Smooth muscle cell (in vitro differentiated cells): ENCODE data around the gene CDK5. TPM values are rescaled to one million over a fixed set of nuclear protein-coding genes. Genes with fewer than 3 reads are reported as not detected.

Source experiments
- DNase-seq: peaks from one replicate; lab custom pipeline; 2025; ENCODE audit not compliant: unreplicated experiment; lab: John Stamatoyannopoulos, UW
- H2AFZ ChIP-seq: fragments of 200-600 bp; sonication (generic); 2 replicates; pipeline ENCODE4 v1.6.0; 2016; ENCODE audit warnings: antibody characterized with exemption, low read depth, mild to moderate bottlenecking
- H3F3A ChIP-seq: fragments of 200-600 bp; sonication (generic); 2 replicates; pipeline ENCODE4 v1.6.0; 2017; ENCODE audit warnings: antibody characterized with exemption, low read depth
- H3K27ac ChIP-seq: fragments of 200-600 bp; sonication (generic); 2 replicates; pipeline ENCODE4 v1.5.1; 2016; ENCODE audit warnings: low read depth, mild to moderate bottlenecking
- H3K27me3 ChIP-seq: fragments of 200-600 bp; sonication (generic); 2 replicates; pipeline ENCODE4 v1.6.1; 2016; ENCODE audit warnings: low read depth, mild to moderate bottlenecking
- H3K36me3 ChIP-seq: fragments of 200-600 bp; sonication (generic); 2 replicates; pipeline ENCODE4 v1.5.1; 2016; ENCODE audit warnings: low read depth
- H3K4me1 ChIP-seq: fragments of 200-600 bp; sonication (generic); 2 replicates; pipeline ENCODE4 v1.5.1; 2016; ENCODE audit warnings: low read depth
- H3K4me2 ChIP-seq: fragments of 200-600 bp; sonication (generic); 2 replicates; pipeline ENCODE4 v1.6.0; 2016; ENCODE audit warnings: mild to moderate bottlenecking
- H3K4me3 ChIP-seq: fragments of 200-600 bp; sonication (generic); 2 replicates; pipeline ENCODE4 v1.5.1; 2016; ENCODE audit warnings: mild to moderate bottlenecking
- H3K79me2 ChIP-seq: fragments of 200-600 bp; sonication (generic); 2 replicates; pipeline ENCODE4 v1.6.0; 2016; ENCODE audit warnings: low read depth, mild to moderate bottlenecking
- H3K9ac ChIP-seq: fragments of 200-600 bp; sonication (generic); 2 replicates; pipeline ENCODE4 v1.6.0; 2016; ENCODE audit warnings: low read depth
- H3K9me3 ChIP-seq: fragments of 200-600 bp; sonication (generic); replicated peaks from 2 replicates; pipeline ENCODE4 v1.5.1; 2016; ENCODE audit warnings: low read depth
- H4K20me1 ChIP-seq: fragments of 200-600 bp; sonication (generic); 2 replicates; pipeline ENCODE4 v1.6.0; 2016; ENCODE audit warnings: low read depth
- WGBS: methylation state at CpG from one replicate; pipeline ENCODE4 v1.1.7; 2016; ENCODE audit warnings: low lambda C conversion rate; 5-methylcytosine and 5-hydroxymethylcytosine counted together
- polyA plus RNA-seq: library from polyadenylated mRNA; unstranded; fragments of >200 nt; fragmentation: Nextera tagmentation; extraction: Ambion mirVana; gene quantifications from 2 replicates; pipeline ENCODE4 v1.2.1, GENCODE V29; 2016
- total RNA-seq: library from RNA; depleted of rRNA; stranded (reverse); fragments of >200 nt; gene quantifications from 2 replicates; pipeline ENCODE4 v1.2.3, GENCODE V29; 2014
- TF ChIP-seq, protein P1 (sequence below): fragments of 200-600 bp; sonication (generic); IDR thresholded peaks from 2 replicates; pipeline ENCODE4 v1.5.1; 2017; ENCODE audit warnings: borderline replicate concordance, mild to moderate bottlenecking, antibody characterized with exemption; ENCODE audit not compliant: insufficient read depth, poor library complexity, severe bottlenecking

Gene CDK5
- total and polyA plus RNA-seq, 2 experiments from 2014 or later, result 22.1 to 36.4 TPM

DNA sequence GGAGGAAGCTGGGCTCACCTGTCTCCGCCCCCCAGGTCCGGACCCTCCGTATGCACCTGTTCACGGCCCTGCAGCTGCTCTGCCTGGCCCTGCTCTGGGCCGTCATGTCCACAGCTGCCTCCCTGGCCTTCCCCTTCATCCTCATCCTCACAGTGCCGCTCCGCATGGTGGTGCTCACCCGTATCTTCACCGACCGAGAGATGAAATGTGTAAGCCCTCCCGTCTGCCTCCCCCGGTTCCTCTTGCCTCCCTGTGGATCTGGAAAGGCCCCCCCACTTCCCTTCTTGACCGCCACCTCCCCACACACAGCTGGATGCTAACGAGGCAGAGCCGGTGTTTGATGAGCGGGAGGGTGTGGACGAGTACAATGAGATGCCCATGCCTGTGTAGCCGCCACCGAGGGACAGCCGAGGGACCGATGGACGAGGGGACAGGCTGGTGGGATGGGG is 18.3 kb upstream of the CDK5 start:
- Histone ChIP-seq H2AFZ (no peak overlapping the region), H3F3A (peaks cover 16% of the 10 kb centered on the region), H3K9ac (no peak overlapping the region), H3K4me1 (peaks cover 9% of the 10 kb centered on the region), H3K9me3 (no peaks in the 10 kb centered on the region), H4K20me1 (peaks cover 21% of the 10 kb centered on the region), H3K79me2 (peaks cover 21% of the 10 kb centered on the region), H3K27ac (no peak overlapping the region), H3K27me3 (no peaks in the 10 kb centered on the region), H3K4me3 (no peak overlapping the region), H3K36me3 (no peaks in the 10 kb centered on the region), H3K4me2 (no peak overlapping the region)
- DNase-seq, result no peak
- TF ChIP-seq, protein P1, sequence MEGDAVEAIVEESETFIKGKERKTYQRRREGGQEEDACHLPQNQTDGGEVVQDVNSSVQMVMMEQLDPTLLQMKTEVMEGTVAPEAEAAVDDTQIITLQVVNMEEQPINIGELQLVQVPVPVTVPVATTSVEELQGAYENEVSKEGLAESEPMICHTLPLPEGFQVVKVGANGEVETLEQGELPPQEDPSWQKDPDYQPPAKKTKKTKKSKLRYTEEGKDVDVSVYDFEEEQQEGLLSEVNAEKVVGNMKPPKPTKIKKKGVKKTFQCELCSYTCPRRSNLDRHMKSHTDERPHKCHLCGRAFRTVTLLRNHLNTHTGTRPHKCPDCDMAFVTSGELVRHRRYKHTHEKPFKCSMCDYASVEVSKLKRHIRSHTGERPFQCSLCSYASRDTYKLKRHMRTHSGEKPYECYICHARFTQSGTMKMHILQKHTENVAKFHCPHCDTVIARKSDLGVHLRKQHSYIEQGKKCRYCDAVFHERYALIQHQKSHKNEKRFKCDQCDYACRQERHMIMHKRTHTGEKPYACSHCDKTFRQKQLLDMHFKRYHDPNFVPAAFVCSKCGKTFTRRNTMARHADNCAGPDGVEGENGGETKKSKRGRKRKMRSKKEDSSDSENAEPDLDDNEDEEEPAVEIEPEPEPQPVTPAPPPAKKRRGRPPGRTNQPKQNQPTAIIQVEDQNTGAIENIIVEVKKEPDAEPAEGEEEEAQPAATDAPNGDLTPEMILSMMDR, result no peak
- WGBS, result 89% methylated on average over 22 of the region's 22 CpGs

DNA sequence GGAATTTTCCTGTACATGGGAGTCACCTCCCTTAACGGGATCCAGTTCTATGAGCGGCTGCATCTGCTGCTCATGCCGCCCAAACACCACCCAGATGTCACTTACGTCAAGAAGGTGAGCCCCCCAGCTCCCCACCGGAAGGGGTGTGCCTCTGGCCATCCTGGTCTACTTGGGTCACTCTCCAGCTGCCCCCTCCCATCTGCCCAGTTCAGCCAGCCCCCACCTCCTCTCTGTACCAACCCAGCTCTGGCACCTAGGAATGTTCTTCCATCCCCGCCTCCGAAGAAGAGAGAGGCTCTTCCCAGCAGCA is 17.9 kb upstream of the CDK5 start:
- WGBS, result 100% methylated on average over 3 of the region's 7 CpGs
- H3K27ac ChIP-seq, result no peak overlapping the region
- TF ChIP-seq, protein P1, result no peak

DNA sequence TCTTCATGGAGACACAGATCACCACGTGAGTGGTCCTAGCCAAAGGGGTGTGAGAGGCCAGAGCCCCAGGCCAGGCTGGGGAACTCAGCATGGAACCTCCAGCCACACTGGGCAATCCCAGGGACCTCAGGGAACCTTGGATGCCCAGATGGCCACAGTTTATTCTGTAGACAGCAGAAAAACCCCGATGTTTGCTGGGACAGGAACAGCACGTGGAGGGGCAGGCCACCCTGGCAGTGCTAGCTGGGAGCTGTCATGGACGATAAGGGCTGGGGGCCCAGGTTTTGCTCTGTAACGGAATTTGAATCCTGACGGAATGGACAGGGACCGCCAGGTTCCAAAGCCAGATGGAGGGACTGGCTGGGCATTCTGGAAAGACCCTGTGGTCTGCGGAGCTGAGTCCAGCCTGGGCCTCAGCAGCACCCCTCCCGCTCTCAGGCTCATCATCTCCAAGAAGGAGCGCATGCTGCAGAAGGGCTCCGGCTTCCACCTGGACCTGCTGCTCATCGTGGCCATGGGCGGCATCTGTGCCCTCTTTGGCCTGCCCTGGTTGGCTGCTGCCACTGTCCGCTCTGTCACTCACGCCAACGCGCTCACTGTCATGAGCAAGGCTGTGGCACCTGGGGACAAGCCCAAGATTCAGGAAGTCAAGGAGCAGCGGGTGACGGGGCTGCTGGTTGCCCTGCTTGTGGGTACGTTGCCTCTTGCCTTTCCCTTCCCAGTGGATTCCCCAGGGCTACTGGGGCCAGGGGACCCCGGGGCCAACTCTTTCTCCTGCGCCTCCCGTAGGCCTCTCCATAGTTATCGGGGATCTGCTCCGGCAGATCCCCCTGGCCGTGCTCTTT is 17.3 kb upstream of the CDK5 start:
- Histone ChIP-seq H4K20me1 (peaks cover 23% of the 10 kb centered on the region), H2AFZ (no peak overlapping the region), H3K27me3 (no peaks in the 10 kb centered on the region), H3K9me3 (no peaks in the 10 kb centered on the region), H3K9ac (no peak overlapping the region), H3F3A (peaks cover 16% of the 10 kb centered on the region), H3K79me2 (peaks cover 16% of the 10 kb centered on the region), H3K4me1 (peaks cover 7% of the 10 kb centered on the region), H3K27ac (no peak overlapping the region), H3K4me3 (no peak overlapping the region), H3K36me3 (no peaks in the 10 kb centered on the region), H3K4me2 (no peak overlapping the region)
- TF ChIP-seq, protein P1, result no peak
- no peak for DNase-seq
- 97% methylated on average over 26 of the region's 26 CpGs for WGBS

More for the DNA sequence above, 17.9 kb upstream of the CDK5 start:
- H2AFZ ChIP-seq, result no peak overlapping the region
- H3K9ac ChIP-seq, result no peak overlapping the region
- H3F3A ChIP-seq, result peaks cover 16% of the 10 kb centered on the region
- no peak for DNase-seq
- H4K20me1 ChIP-seq, result peaks cover 21% of the 10 kb centered on the region
- no peaks in the 10 kb centered on the region for H3K27me3 ChIP-seq
- H3K4me1 ChIP-seq, result peaks cover 7% of the 10 kb centered on the region
- no peak overlapping the region for H3K4me2 ChIP-seq
- no peak overlapping the region for H3K4me3 ChIP-seq
- no peaks in the 10 kb centered on the region for H3K36me3 ChIP-seq
- H3K79me2 ChIP-seq, result peaks cover 21% of the 10 kb centered on the region
- H3K9me3 ChIP-seq, result no peaks in the 10 kb centered on the region

DNA sequence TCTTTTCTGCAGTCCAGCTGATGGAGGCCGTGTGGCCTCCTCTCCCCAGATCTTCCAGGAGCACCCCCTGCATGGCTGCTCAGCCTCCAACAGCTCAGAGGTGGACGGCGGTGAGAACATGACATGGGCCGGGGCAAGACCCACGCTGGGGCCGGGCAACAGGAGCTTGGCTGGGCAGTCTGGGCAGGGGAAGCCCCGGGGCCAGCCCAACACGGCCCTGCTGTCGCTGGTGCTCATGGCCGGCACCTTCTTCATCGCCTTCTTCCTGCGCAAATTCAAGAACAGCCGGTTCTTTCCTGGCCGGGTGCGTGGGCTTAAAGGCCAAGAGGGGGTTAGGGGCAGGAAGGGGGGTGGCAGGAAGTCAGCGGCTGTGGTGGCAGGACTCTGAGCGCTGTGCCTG is 16.3 kb upstream of the CDK5 start:
- H3F3A ChIP-seq, result peaks cover 16% of the 10 kb centered on the region
- H3K9me3 ChIP-seq, result no peaks in the 10 kb centered on the region
- DNase-seq, result no peak
- H3K4me3 ChIP-seq, result no peak overlapping the region
- H3K36me3 ChIP-seq, result no peaks in the 10 kb centered on the region
- no peak overlapping the region for H2AFZ ChIP-seq
- peaks cover 25% of the 10 kb centered on the region for H4K20me1 ChIP-seq
- TF ChIP-seq, protein P1, result no peak
- no peak overlapping the region for H3K9ac ChIP-seq
- no peak overlapping the region for H3K27ac ChIP-seq
- no peak overlapping the region for H3K4me2 ChIP-seq
- H3K4me1 ChIP-seq, result no peaks in the 10 kb centered on the region
- H3K27me3 ChIP-seq, result no peaks in the 10 kb centered on the region
- H3K79me2 ChIP-seq, result peaks cover 6% of the 10 kb centered on the region
- WGBS, result 95% methylated on average over 17 of the region's 17 CpGs
